ENCODE data around the gene KCNN3.
A peak's percentile ranks its signal among the peaks of the same experiment; 100 is the strongest.
"Not testable (repeated sequence)": the region's sequence is repeated elsewhere in the genome, so short reads cannot be mapped to it uniquely, and the experiment has no call there.

The KCNN3 gene

GRCh38 chr1:154682254-154682653, 187.8 kb downstream of the KCNN3 start:
- H3K4me3 Mint-ChIP-seq: no peak overlapping the region
- TF ChIP-seq CTCF (IDR thresholded peaks at IDR 0.05): no peak
- H3K27me3 Mint-ChIP-seq (ENCODE audit: low read depth, poor library complexity): peaks cover 8% of the 10 kb centered on the region
- H3K4me1 Mint-ChIP-seq: no peaks in the 10 kb centered on the region
- H3K36me3 Mint-ChIP-seq (ENCODE audit: low read depth): peaks cover 4% of the 10 kb centered on the region
- peaks cover 20% of the 10 kb centered on the region for H3K9me3 Mint-ChIP-seq
- DNase-seq: no peak
- no peak overlapping the region for H3K27ac Mint-ChIP-seq

- DNase-seq; H3K4me1 Mint-ChIP-seq; H3K4me3 Mint-ChIP-seq; H3K36me3 Mint-ChIP-seq (ENCODE audit: low read depth); H3K27me3 Mint-ChIP-seq (ENCODE audit: low read depth, poor library complexity); H3K27ac Mint-ChIP-seq: not testable (repeated sequence)
- H3K9me3 Mint-ChIP-seq: peaks cover 30% of the 10 kb centered on the region
These were observed 192.2 kb downstream of the KCNN3 start for GRCh38 chr1:154677844-154678243.

GRCh38 chr1:154676847-154677246, 193.2 kb downstream of the KCNN3 start:
- not testable (repeated sequence) for H3K4me3 Mint-ChIP-seq; H3K36me3 Mint-ChIP-seq (ENCODE audit: low read depth); DNase-seq; H3K4me1 Mint-ChIP-seq; H3K27me3 Mint-ChIP-seq (ENCODE audit: low read depth, poor library complexity); H3K27ac Mint-ChIP-seq
- H3K9me3 Mint-ChIP-seq: peaks cover 29% of the 10 kb centered on the region

- H3K9me3 Mint-ChIP-seq: peaks cover 26% of the 10 kb centered on the region
- not testable (repeated sequence) for H3K27me3 Mint-ChIP-seq (ENCODE audit: low read depth, poor library complexity); H3K27ac Mint-ChIP-seq; H3K36me3 Mint-ChIP-seq (ENCODE audit: low read depth); H3K4me1 Mint-ChIP-seq; H3K4me3 Mint-ChIP-seq; DNase-seq
These were observed 195.6 kb downstream of the KCNN3 start for GRCh38 chr1:154674456-154674855.

GRCh38 chr1:154672245-154672644, 197.8 kb downstream of the KCNN3 start:
- H3K27ac Mint-ChIP-seq; H3K27me3 Mint-ChIP-seq (ENCODE audit: low read depth, poor library complexity); H3K4me1 Mint-ChIP-seq; DNase-seq; H3K36me3 Mint-ChIP-seq (ENCODE audit: low read depth); H3K4me3 Mint-ChIP-seq: not testable (repeated sequence)
- peaks cover 13% of the 10 kb centered on the region for H3K9me3 Mint-ChIP-seq

- H3K27ac Mint-ChIP-seq; H3K36me3 Mint-ChIP-seq (ENCODE audit: low read depth); H3K27me3 Mint-ChIP-seq (ENCODE audit: low read depth, poor library complexity); H3K9me3 Mint-ChIP-seq; DNase-seq; H3K4me1 Mint-ChIP-seq; H3K4me3 Mint-ChIP-seq: not testable (repeated sequence)
These were observed 198.7 kb downstream of the KCNN3 start for GRCh38 chr1:154671412-154671811.

- H3K4me3 Mint-ChIP-seq; H3K27me3 Mint-ChIP-seq (ENCODE audit: low read depth, poor library complexity); H3K36me3 Mint-ChIP-seq (ENCODE audit: low read depth); H3K9me3 Mint-ChIP-seq; H3K27ac Mint-ChIP-seq; H3K4me1 Mint-ChIP-seq; DNase-seq: not testable (repeated sequence)
These were observed 199.5 kb downstream of the KCNN3 start for GRCh38 chr1:154670310-154671270.

- no peaks in the 10 kb centered on the region for H3K36me3 Mint-ChIP-seq (ENCODE audit: low read depth)
- peak; percentile 65 for DNase-seq
- H3K27ac Mint-ChIP-seq: no peak overlapping the region
- no peak overlapping the region for H3K4me3 Mint-ChIP-seq
- TF ChIP-seq CTCF (IDR thresholded peaks at IDR 0.05): peak; percentile 69
- peaks cover 3% of the 10 kb centered on the region for H3K9me3 Mint-ChIP-seq
- H3K4me1 Mint-ChIP-seq: peaks cover 6% of the 10 kb centered on the region
- peaks cover 3% of the 10 kb centered on the region for H3K27me3 Mint-ChIP-seq (ENCODE audit: low read depth, poor library complexity)
These were observed 200.4 kb downstream of the KCNN3 start for GRCh38 chr1:154669464-154670282.
